ENCODE results near the gene SMAD5. TPM values are rescaled to one million over a fixed set of nuclear protein-coding genes. Genes with fewer than 3 reads are reported as not detected.

SMAD5 gene
- total and polyA plus RNA-seq, 2 donors (not counting 1 experiment from before 2014, with no cell fraction given) = 9.4 to 38.6 TPM

GRCh38 chr5:136199408-136199807, 66.8 kb downstream of the SMAD5 start:
- no peaks in the 10 kb centered on the region for H3K4me1 Mint-ChIP-seq
- no peaks in the 10 kb centered on the region for H3K36me3 ChIP-seq (replicated peaks in 1 of 2; ENCODE audit: control extremely low read depth in 1 of 2, control insufficient read depth in 1 of 2, extremely low read depth in 1 of 2, insufficient read depth in 2 of 2, low read length in 1 of 2)
- peaks cover 0 to 24% (median 3%) of the 10 kb centered on the region in 4 experiments for H3K27me3 ChIP-seq (replicated peaks in 1 of 4; ENCODE audit: control extremely low read depth in 1 of 4, control insufficient read depth in 3 of 4, insufficient read depth in 4 of 4, low read length in 3 of 4)
- no peak overlapping the region for H3K4me3 ChIP-seq (ENCODE audit: control extremely low read depth in 1 of 5, extremely low read depth in 1 of 5, insufficient read depth in 1 of 5, low read depth in 2 of 5, low read length in 4 of 5)
- H3K27ac ChIP-seq (ENCODE audit: low read length in 2 of 2) = no peak overlapping the region
- ChIA-PET CTCF (no interaction called here), POLR2A (no interaction called here)
- H3K9me3 Mint-ChIP-seq (ENCODE audit: insufficient read depth) = no peaks in the 10 kb centered on the region
- DNase-seq (no peak), ATAC-seq (ENCODE audit: low read depth) (no peak)
- H3K9ac ChIP-seq (ENCODE audit: low read length) = no peak overlapping the region
- H3K27me3 Mint-ChIP-seq = peaks cover 62% of the 10 kb centered on the region
- H2AFZ ChIP-seq (ENCODE audit: insufficient read depth, low read depth, low read length, poor library complexity, severe bottlenecking) = no peak overlapping the region
- no peak overlapping the region for H3K4me3 Mint-ChIP-seq
- intact Hi-C loops (cut with micrococcal nuclease) = no loop called here
- TF ChIP-seq EZH2 (IDR thresholded peaks at IDR 0.05; ENCODE audit: borderline replicate concordance, insufficient read depth, low read depth, low read length, poor library complexity, severe bottlenecking) (no peak), CTCF (IDR thresholded peaks at IDR 0.05) (no peak)
- no peaks in the 10 kb centered on the region for H3K79me2 ChIP-seq (ENCODE audit: control insufficient read depth, insufficient read depth, low read length)
- no peak overlapping the region for H3K4me2 ChIP-seq (replicated peaks; ENCODE audit: low read depth, low read length, poor library complexity, severe bottlenecking)
- H3K4me1 ChIP-seq (ENCODE audit: control insufficient read depth in 2 of 2, insufficient read depth in 2 of 2, low read length in 2 of 2) = no peaks in the 10 kb centered on the region
- no peak overlapping the region for H3K27ac Mint-ChIP-seq
- no peaks in the 10 kb centered on the region for H4K20me1 ChIP-seq (ENCODE audit: control insufficient read depth, insufficient read depth, low read length, poor library complexity, severe bottlenecking)
- H3K9me3 ChIP-seq (ENCODE audit: control extremely low read depth in 1 of 3, control insufficient read depth in 2 of 3, insufficient read depth in 1 of 3, low read length in 2 of 3) = no peaks in the 10 kb centered on the region
- 95% methylated on average over 7 of the region's 7 CpGs for WGBS (ENCODE audit: insufficient coverage)

GRCh38 chr5:136200130-136200529, 67.5 kb downstream of the SMAD5 start:
- H3K9me3 Mint-ChIP-seq (ENCODE audit: insufficient read depth) = no peaks in the 10 kb centered on the region
- DNase-seq (no peak), ATAC-seq (ENCODE audit: low read depth) (no peak)
- no peaks in the 10 kb centered on the region for H3K79me2 ChIP-seq (ENCODE audit: control insufficient read depth, insufficient read depth, low read length)
- ChIA-PET CTCF (no interaction called here), POLR2A (no interaction called here)
- no peak for TF ChIP-seq CTCF (IDR thresholded peaks at IDR 0.05)
- TF ChIP-seq EZH2 (IDR thresholded peaks at IDR 0.05; ENCODE audit: borderline replicate concordance, insufficient read depth, low read depth, low read length, poor library complexity, severe bottlenecking) = no peak
- no peak overlapping the region for H3K27ac ChIP-seq (ENCODE audit: low read length in 2 of 2)
- H3K4me3 ChIP-seq (ENCODE audit: control extremely low read depth in 1 of 5, extremely low read depth in 1 of 5, insufficient read depth in 1 of 5, low read depth in 2 of 5, low read length in 4 of 5) = no peak overlapping the region
- no peaks in the 10 kb centered on the region for H3K4me1 ChIP-seq (ENCODE audit: control insufficient read depth in 2 of 2, insufficient read depth in 2 of 2, low read length in 2 of 2)
- no peaks in the 10 kb centered on the region for H3K36me3 ChIP-seq (replicated peaks in 1 of 2; ENCODE audit: control extremely low read depth in 1 of 2, control insufficient read depth in 1 of 2, extremely low read depth in 1 of 2, insufficient read depth in 2 of 2, low read length in 1 of 2)
- H3K4me3 Mint-ChIP-seq = no peak overlapping the region
- 70% methylated on average over 3 of the region's 4 CpGs for WGBS (ENCODE audit: insufficient coverage)
- no peak overlapping the region for H3K27ac Mint-ChIP-seq
- H3K9ac ChIP-seq (ENCODE audit: low read length) = no peak overlapping the region
- H3K27me3 ChIP-seq (replicated peaks in 1 of 4; ENCODE audit: control extremely low read depth in 1 of 4, control insufficient read depth in 3 of 4, insufficient read depth in 4 of 4, low read length in 3 of 4) = peaks cover 0 to 17% (median 3%) of the 10 kb centered on the region in 4 experiments
- no peak overlapping the region for H3K4me2 ChIP-seq (replicated peaks; ENCODE audit: low read depth, low read length, poor library complexity, severe bottlenecking)
- H2AFZ ChIP-seq (ENCODE audit: insufficient read depth, low read depth, low read length, poor library complexity, severe bottlenecking) = no peak overlapping the region
- no peaks in the 10 kb centered on the region for H3K4me1 Mint-ChIP-seq
- no peaks in the 10 kb centered on the region for H4K20me1 ChIP-seq (ENCODE audit: control insufficient read depth, insufficient read depth, low read length, poor library complexity, severe bottlenecking)
- H3K9me3 ChIP-seq (ENCODE audit: control extremely low read depth in 1 of 3, control insufficient read depth in 2 of 3, insufficient read depth in 1 of 3, low read length in 2 of 3) = no peaks in the 10 kb centered on the region
- intact Hi-C loops (cut with micrococcal nuclease) = no loop called here
- H3K27me3 Mint-ChIP-seq = peaks cover 57% of the 10 kb centered on the region

All from B cell (primary cell).